AG10803 (cell line): Measurements from ENCODE around the gene HSD17B14.
"Not testable (repeated sequence)": the region's sequence is repeated elsewhere in the genome, so short reads cannot be mapped to it uniquely, and the experiment has no call there.

Experiments used
- DNase-seq: peaks from one replicate; pipeline ENCODE4 v3.0.0; 2010; ENCODE audit warnings: low read depth
- H3K4me3 ChIP-seq: 2 replicates; pipeline ENCODE4 v1.5.1; 2011; ENCODE audit warnings: mild to moderate bottlenecking, low read length, control low read depth
- TF ChIP-seq, protein P1 (sequence below): conservative IDR thresholded peaks from 2 replicates; pipeline ENCODE4 v1.5.1; 2011; ENCODE audit warnings: mild to moderate bottlenecking, low read length, control low read depth, inconsistent platforms

The HSD17B14 gene

GRCh38 chr19:48877855-48878195, 41.5 kb upstream of the HSD17B14 start:
- H3K4me3 ChIP-seq, result no peak overlapping the region
- TF ChIP-seq, protein P1, sequence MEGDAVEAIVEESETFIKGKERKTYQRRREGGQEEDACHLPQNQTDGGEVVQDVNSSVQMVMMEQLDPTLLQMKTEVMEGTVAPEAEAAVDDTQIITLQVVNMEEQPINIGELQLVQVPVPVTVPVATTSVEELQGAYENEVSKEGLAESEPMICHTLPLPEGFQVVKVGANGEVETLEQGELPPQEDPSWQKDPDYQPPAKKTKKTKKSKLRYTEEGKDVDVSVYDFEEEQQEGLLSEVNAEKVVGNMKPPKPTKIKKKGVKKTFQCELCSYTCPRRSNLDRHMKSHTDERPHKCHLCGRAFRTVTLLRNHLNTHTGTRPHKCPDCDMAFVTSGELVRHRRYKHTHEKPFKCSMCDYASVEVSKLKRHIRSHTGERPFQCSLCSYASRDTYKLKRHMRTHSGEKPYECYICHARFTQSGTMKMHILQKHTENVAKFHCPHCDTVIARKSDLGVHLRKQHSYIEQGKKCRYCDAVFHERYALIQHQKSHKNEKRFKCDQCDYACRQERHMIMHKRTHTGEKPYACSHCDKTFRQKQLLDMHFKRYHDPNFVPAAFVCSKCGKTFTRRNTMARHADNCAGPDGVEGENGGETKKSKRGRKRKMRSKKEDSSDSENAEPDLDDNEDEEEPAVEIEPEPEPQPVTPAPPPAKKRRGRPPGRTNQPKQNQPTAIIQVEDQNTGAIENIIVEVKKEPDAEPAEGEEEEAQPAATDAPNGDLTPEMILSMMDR, result no peak
- peak; percentile 13 for DNase-seq

- H3K4me3 ChIP-seq, result peak overlapping the region; percentile 100
- DNase-seq, result peak; percentile 35
Measured at GRCh38 chr19:48876043-48876981, 40.0 kb upstream of the HSD17B14 start.

GRCh38 chr19:48874303-48875135, 38.2 kb upstream of the HSD17B14 start:
- DNase-seq, result peak; percentile 63
- peak overlapping the region; percentile 100 for H3K4me3 ChIP-seq
- TF ChIP-seq, protein P1, result no peak

DNA sequence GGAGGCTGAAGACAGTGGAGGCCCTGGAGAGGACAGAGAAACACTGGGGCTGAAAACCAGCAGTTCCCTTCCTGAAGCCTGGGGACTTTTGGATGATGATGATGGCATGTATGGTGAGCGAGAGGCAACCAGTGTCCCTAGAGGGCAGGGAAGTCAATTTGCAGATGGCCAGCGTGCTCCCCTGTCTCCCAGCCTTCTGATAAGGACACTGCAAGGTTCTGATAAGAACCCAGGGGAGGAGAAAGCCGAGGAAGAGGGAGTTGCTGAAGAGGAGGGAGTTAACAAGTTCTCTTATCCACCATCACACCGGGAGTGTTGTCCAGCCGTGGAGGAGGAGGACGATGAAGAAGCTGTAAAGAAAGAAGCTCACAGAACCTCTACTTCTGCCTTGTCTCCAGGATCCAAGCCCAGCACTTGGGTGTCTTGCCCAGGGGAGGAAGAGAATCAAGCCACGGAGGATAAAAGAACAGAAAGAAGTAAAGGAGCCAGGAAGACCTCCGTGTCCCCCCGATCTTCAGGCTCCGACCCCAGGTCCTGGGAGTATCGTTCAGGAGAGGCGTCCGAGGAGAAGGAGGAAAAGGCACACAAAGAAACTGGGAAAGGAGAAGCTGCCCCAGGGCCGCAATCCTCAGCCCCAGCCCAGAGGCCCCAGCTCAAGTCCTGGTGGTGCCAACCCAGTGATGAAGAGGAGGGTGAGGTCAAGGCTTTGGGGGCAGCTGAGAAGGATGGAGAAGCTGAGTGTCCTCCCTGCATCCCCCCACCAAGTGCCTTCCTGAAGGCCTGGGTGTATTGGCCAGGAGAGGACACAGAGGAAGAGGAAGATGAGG, 37.4 kb upstream of the HSD17B14 start:
- peak overlapping the region; percentile 100 for H3K4me3 ChIP-seq
- DNase-seq, result peak; percentile 35
- TF ChIP-seq, protein P1, result no peak

- peak overlapping the region; percentile 100 for H3K4me3 ChIP-seq
- peak; percentile 95 for DNase-seq
- TF ChIP-seq, protein P1, result no peak
Measured at GRCh38 chr19:48872884-48873475, 36.7 kb upstream of the HSD17B14 start.

DNA sequence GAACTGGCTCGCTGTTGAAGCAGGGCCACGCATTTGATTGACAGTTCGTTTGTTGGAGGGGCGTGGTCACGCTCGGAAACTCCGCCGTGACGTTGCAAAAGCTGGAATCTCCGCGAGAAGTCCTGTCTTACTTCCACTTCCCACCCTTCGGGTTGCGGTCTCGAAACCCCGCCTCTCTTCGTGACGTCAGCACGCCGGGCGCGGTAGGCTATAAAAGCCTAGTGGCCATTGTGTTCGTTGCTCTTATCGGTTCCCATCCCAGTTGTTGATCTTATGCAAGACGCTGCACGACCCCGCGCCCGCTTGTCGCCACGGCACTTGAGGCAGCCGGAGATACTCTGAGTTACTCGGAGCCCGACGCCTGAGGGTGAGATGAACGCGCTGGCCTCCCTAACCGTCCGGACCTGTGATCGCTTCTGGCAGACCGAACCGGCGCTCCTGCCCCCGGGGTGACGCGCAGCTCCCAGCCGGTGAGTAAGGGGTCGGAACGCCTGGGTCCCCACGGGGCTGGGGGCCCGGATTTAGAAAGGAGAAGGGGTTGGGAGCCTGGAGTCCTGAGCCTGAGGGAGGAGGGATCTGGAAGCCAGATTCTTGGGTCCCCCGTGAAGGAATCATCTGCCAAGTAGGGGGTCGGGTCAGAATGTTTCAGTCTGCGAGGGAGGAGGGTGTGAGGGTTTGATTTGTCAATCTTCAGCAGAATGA, 36.0 kb upstream of the HSD17B14 start, which contains the start of gene PPP1R15A:
Gene PPP1R15A (plus strand): TSS at position 240 of the 702 bp plus-strand sequence. CDS start 813 bp downstream, outside the sequence.
- peak within 1 kb of the TSS; percentile 100 for H3K4me3 ChIP-seq
- TF ChIP-seq, protein P1, result no peak
- DNase-seq, result peak; percentile 96

GRCh38 chr19:48871471-48872181, 35.3 kb upstream of the HSD17B14 start:
- not testable (repeated sequence) for DNase-seq
- H3K4me3 ChIP-seq, result peak overlapping the region; percentile 45
